ENCODE measurements around the gene PNO1.

The PNO1 gene

DNA sequence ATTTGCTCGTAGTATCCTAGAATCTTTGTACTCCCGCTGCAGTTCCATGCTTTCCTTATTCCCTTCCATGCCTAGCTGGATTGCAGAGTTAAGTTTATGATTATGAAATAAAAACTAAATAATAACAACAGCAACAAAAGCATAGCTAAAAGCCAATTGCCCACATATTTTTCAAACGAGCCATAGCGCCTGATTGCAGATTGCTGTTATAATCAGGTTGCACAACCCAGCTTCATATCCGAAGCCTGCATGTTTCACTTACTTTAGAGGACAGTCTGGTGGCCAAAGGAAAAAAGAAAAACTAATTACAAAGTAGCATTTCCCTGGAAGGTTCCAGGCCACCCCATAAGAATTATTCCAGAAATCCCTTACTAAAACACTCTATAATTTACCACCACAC lies 31.9 kb upstream of the PNO1 start:
- H4K20me1 ChIP-seq (ENCODE audit: insufficient read depth, low read length, poor library complexity, severe bottlenecking): no peaks in the 10 kb centered on the region
- no peaks in the 10 kb centered on the region for H3K27me3 ChIP-seq (ENCODE audit: insufficient read depth, low read length, poor library complexity, severe bottlenecking)
- TF ChIP-seq EZH2phosphoT487 (IDR thresholded peaks at IDR 0.05; ENCODE audit: borderline replicate concordance): no peak
- no peak for TF ChIP-seq CTCF (conservative IDR thresholded peaks at IDR 0.05; ENCODE audit: low read length)
- H3F3A ChIP-seq (ENCODE audit: low read depth): no peaks in the 10 kb centered on the region; the same call in 1 of the 2 replicates
- H3K4me2 ChIP-seq (ENCODE audit: low read depth, low read length, poor library complexity, severe bottlenecking): no peak overlapping the region
- no peaks in the 10 kb centered on the region for H3K79me2 ChIP-seq (ENCODE audit: insufficient read depth, low read length)
- no peaks in the 10 kb centered on the region for H3K36me3 ChIP-seq (ENCODE audit: insufficient read depth, low read length)
- H3K9me3 ChIP-seq (ENCODE audit: insufficient read depth, low read depth, low read length): no peaks in the 10 kb centered on the region
- no peaks in the 10 kb centered on the region for H3K9me2 ChIP-seq (replicated peaks; ENCODE audit: low read depth, low read length)
- no peak overlapping the region for H2AFZ ChIP-seq (ENCODE audit: low read length)
- H3K4me1 ChIP-seq (ENCODE audit: insufficient read depth, low read length, poor library complexity, severe bottlenecking): peaks cover 4% of the 10 kb centered on the region
- no peak overlapping the region for H3K9ac ChIP-seq (ENCODE audit: low read depth, low read length, poor library complexity, severe bottlenecking)
- H3K4me3 ChIP-seq (ENCODE audit: low read length, poor library complexity, severe bottlenecking): no peak overlapping the region

DNA sequence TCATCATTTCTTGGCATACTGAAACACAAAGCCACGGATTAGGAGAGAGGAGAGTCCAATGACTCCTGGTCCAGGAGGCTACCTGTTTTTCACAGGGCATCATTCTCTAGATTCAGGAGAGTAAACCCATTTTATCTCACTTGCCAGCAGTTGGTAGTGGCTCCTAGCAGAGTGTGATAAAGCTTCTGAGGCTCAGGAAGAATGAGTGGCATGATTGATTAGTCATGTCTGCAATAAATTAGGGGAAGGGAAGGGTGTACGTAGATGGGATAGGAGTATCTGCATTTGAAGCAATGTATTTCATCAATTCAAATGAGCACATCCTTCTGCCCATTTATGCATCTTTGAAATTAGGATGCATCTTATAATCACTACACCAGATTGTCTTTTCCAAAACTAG lies 31.1 kb upstream of the PNO1 start:
- no peaks in the 10 kb centered on the region for H3K9me3 ChIP-seq (ENCODE audit: insufficient read depth, low read depth, low read length)
- H3K9ac ChIP-seq (ENCODE audit: low read depth, low read length, poor library complexity, severe bottlenecking): no peak overlapping the region
- H3K36me3 ChIP-seq (ENCODE audit: insufficient read depth, low read length): no peaks in the 10 kb centered on the region
- no peaks in the 10 kb centered on the region for H3K27me3 ChIP-seq (ENCODE audit: insufficient read depth, low read length, poor library complexity, severe bottlenecking)
- H3K4me1 ChIP-seq (ENCODE audit: insufficient read depth, low read length, poor library complexity, severe bottlenecking): peaks cover 4% of the 10 kb centered on the region
- H3K4me3 ChIP-seq (ENCODE audit: low read length, poor library complexity, severe bottlenecking): no peak overlapping the region
- no peak for TF ChIP-seq EZH2phosphoT487 (IDR thresholded peaks at IDR 0.05; ENCODE audit: borderline replicate concordance)
- no peak overlapping the region for H3K4me2 ChIP-seq (ENCODE audit: low read depth, low read length, poor library complexity, severe bottlenecking)
- no peaks in the 10 kb centered on the region for H3F3A ChIP-seq (ENCODE audit: low read depth)
- H3K9me2 ChIP-seq (replicated peaks; ENCODE audit: low read depth, low read length): no peaks in the 10 kb centered on the region
- no peaks in the 10 kb centered on the region for H3K79me2 ChIP-seq (ENCODE audit: insufficient read depth, low read length)
- no peaks in the 10 kb centered on the region for H4K20me1 ChIP-seq (ENCODE audit: insufficient read depth, low read length, poor library complexity, severe bottlenecking)
- no peak overlapping the region for H2AFZ ChIP-seq (ENCODE audit: low read length)

GRCh38 chr2:68127358-68128242 lies 30.1 kb upstream of the PNO1 start:
- no peaks in the 10 kb centered on the region for H3K9me2 ChIP-seq (replicated peaks; ENCODE audit: low read depth, low read length)
- no peak overlapping the region for H3K9ac ChIP-seq (ENCODE audit: low read depth, low read length, poor library complexity, severe bottlenecking)
- no peaks in the 10 kb centered on the region for H3K9me3 ChIP-seq (ENCODE audit: insufficient read depth, low read depth, low read length)
- no peaks in the 10 kb centered on the region for H3K36me3 ChIP-seq (ENCODE audit: insufficient read depth, low read length)
- H4K20me1 ChIP-seq (ENCODE audit: insufficient read depth, low read length, poor library complexity, severe bottlenecking): no peaks in the 10 kb centered on the region
- H3F3A ChIP-seq (ENCODE audit: low read depth): no peaks in the 10 kb centered on the region
- no peaks in the 10 kb centered on the region for H3K4me1 ChIP-seq (ENCODE audit: insufficient read depth, low read length, poor library complexity, severe bottlenecking)
- no peaks in the 10 kb centered on the region for H3K79me2 ChIP-seq (ENCODE audit: insufficient read depth, low read length)
- H2AFZ ChIP-seq (ENCODE audit: low read length): no peak overlapping the region
- no peaks in the 10 kb centered on the region for H3K27me3 ChIP-seq (ENCODE audit: insufficient read depth, low read length, poor library complexity, severe bottlenecking)
- TF ChIP-seq EZH2phosphoT487 (IDR thresholded peaks at IDR 0.05; ENCODE audit: borderline replicate concordance): no peak
- H3K4me3 ChIP-seq (ENCODE audit: low read length, poor library complexity, severe bottlenecking): no peak overlapping the region
- H3K4me2 ChIP-seq (ENCODE audit: low read depth, low read length, poor library complexity, severe bottlenecking): no peak overlapping the region

- TF ChIP-seq EZH2phosphoT487 (IDR thresholded peaks at IDR 0.05; ENCODE audit: borderline replicate concordance) (no peak), CTCF (conservative IDR thresholded peaks at IDR 0.05; ENCODE audit: low read length) (no peak)
- Histone ChIP-seq H3K9ac (ENCODE audit: low read depth, low read length, poor library complexity, severe bottlenecking) (no peak overlapping the region), H3K36me3 (ENCODE audit: insufficient read depth, low read length) (no peaks in the 10 kb centered on the region), H3K79me2 (ENCODE audit: insufficient read depth, low read length) (no peaks in the 10 kb centered on the region), H4K20me1 (ENCODE audit: insufficient read depth, low read length, poor library complexity, severe bottlenecking) (no peaks in the 10 kb centered on the region), H2AFZ (ENCODE audit: low read length) (no peak overlapping the region), H3K9me2 (replicated peaks; ENCODE audit: low read depth, low read length) (no peaks in the 10 kb centered on the region), H3F3A (ENCODE audit: low read depth) (peaks cover 8% of the 10 kb centered on the region; the same call in 1 of the 2 replicates), H3K27me3 (ENCODE audit: insufficient read depth, low read length, poor library complexity, severe bottlenecking) (no peaks in the 10 kb centered on the region), H3K9me3 (ENCODE audit: insufficient read depth, low read depth, low read length) (no peaks in the 10 kb centered on the region), H3K4me3 (ENCODE audit: low read length, poor library complexity, severe bottlenecking) (no peak overlapping the region), H3K4me1 (ENCODE audit: insufficient read depth, low read length, poor library complexity, severe bottlenecking) (peaks cover 8% of the 10 kb centered on the region), H3K4me2 (ENCODE audit: low read depth, low read length, poor library complexity, severe bottlenecking) (no peak overlapping the region)
Observed at GRCh38 chr2:68134120-68134519, 23.6 kb upstream of the PNO1 start.

Data from Loucy (cell line).